HG02943 (cell line): Measurements from ENCODE around the gene MEIG1.
A peak's percentile ranks its signal among the peaks of the same experiment; 100 is the strongest.
"Not testable (repeated sequence)": the region's sequence is repeated elsewhere in the genome, so short reads cannot be mapped to it uniquely, and the experiment has no call there.

Experiments used
- ATAC-seq: cut with Tn5 transposase; IDR thresholded peaks from one replicate; pipeline ENCODE4 v1.9.1; 2021; ENCODE audit warnings: mild to moderate bottlenecking, low read depth, moderate library complexity; ENCODE audit not compliant: unreplicated experiment

The MEIG1 gene

GRCh38 chr10:14954001-14954770, 5.0 kb upstream of the MEIG1 start, which contains the start of gene DCLRE1C:
Gene DCLRE1C, minus strand, starts transcription at chr10:14954096. Its CDS starts 86 bp downstream, at chr10:14954010.
- peak; percentile 79 for ATAC-seq

GRCh38 chr10:14954934-14955333, 4.3 kb upstream of the MEIG1 start:
- no peak for ATAC-seq

DNA sequence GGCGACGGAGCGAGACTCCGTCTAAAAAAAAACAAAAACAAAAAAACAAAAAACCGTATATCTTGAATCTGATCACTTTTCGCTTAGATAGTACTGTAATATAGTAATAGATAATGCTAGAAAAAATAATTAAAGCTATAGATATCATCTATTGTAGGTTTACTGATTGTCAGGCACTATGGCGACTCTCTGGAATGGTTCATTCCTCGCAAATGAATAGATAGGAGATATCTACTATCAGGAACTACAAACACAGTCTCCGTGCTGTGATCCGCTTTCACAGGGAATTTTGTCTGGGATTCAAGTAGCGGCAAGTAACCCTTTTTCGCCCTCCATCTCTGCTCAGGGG, 342 bp upstream of the MEIG1 start:
- no peak for ATAC-seq

DNA sequence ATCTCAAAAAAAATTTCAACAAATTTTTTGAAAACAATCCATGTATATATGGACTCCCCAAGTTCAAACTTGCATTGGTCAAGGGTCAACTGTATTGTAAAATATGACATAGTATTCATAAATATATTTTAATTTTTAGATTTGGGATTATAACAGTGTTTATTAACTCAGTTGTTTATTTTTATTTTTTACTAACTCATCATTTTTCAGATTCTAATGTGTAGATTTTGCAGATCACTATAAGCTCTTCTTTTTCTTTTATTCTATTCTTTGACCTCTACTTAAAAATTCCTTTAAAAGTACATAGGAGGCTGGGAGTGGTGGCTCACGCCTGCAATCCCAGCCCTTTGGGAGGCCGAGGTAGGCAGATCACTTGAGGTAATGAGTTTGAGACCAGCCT, 8.7 kb downstream of the MEIG1 start:
- ATAC-seq = no peak

GRCh38 chr10:14971867-14972448, 12.8 kb downstream of the MEIG1 start:
- ATAC-seq = no peak

DNA sequence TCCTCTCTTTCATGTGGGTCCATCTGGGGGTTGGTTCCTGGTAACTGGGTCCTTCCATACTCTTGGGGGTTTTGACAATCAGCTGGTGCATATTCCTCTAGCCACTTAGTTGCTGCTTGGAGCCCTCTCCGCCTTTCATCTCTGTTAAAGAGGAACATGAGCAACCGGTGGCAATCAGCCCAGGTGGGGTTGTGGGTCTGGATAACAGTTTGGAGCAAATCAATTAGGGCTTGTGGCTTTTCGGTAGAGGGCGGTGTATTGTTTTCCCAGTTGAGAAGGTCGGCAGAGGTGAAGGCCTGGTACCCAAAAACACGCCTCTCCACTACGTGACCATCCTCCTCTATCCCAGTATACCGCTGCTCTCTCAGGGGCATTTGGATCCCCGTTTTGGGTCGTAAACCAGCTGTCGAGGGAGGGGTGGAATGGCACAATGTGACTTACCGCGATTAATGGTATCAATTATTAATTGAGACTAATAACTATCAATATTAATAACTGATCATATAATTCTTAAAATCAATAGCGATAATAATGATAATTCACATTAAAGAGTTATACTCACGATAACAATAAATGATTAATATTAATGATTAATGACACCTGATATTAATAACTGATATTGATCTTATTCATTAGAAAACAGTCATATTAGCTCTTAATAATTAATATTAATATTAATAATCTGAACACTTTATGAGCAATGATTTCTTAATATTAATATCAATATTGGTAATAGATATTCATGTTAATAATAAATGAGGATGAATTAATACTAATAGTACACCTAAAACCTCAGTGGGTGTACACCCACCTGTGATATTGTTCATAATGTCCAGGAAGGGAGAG, 15.2 kb downstream of the MEIG1 start:
- ATAC-seq = not testable (repeated sequence)

DNA sequence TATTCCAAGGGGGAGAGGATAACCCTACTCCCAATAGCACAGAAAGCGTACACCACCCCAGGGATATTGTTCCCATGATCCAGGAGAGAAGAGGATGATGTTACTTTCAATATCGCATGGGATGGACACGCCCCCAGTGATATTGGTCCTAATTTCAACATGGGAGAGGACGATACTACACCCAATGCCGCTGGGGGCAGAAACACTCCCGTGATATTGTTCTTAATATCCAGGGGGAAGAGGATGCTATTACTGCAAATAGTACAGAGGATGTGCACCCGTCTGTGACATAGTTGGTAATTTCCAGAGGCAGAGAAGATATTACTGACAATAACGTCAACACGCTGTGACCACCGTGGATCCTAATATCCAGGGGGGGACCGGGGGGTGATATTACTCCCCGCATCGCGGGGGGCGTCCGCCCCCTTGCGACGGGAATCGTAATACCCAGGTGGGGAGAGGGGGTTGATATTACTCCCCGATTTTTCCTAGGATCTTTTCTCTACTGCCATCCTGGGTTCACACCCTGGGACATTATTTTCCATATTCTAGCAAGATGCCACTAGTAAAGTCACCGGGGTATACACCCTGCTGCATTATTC, 16.6 kb downstream of the MEIG1 start:
- ATAC-seq = no peak

GRCh38 chr10:14982744-14983143, 23.6 kb downstream of the MEIG1 start:
- no peak for ATAC-seq

- not testable (repeated sequence) for ATAC-seq
These were observed 30.4 kb downstream of the MEIG1 start for GRCh38 chr10:14989552-14989951.

DNA sequence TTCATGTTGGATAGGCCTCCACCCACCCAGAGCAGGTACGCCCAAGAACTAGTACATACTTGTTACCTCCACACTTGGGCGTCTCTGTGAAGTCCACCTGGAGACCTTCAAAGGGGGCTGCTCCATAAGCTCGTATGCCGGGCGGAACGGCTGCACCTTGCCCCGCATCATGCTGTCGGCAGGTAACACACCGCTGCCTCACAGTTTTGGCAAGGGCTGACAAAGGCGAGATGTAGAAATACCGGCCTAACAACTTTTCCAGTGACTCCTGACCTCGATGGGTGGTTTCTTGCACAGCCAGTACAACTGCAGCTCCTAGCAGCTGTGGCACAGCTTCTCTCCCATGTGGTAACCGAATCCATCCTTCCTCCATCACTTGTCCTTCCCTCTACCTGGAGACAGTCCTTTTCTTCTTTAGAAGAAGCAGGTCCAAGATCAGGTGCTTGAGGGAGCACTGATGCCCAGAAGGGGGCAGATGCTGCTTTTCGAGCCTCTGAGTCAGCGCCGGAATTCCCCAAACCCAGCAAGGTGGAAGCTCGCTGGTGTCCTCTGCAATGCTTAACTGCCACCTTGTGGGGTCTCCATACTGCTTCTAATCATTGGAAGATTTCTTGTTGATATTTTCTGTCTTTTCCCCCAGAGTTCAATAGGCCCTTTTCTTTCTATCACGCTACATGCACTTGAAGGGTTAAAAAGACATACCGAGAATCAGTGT, 32.0 kb downstream of the MEIG1 start:
- not testable (repeated sequence) for ATAC-seq

- not testable (repeated sequence) for ATAC-seq
These were observed 33.1 kb downstream of the MEIG1 start for GRCh38 chr10:14992336-14992735.

- not testable (repeated sequence) for ATAC-seq
These were observed 34.6 kb downstream of the MEIG1 start for GRCh38 chr10:14993500-14994455.

GRCh38 chr10:14995964-14996565, 36.9 kb downstream of the MEIG1 start:
- ATAC-seq = no peak

DNA sequence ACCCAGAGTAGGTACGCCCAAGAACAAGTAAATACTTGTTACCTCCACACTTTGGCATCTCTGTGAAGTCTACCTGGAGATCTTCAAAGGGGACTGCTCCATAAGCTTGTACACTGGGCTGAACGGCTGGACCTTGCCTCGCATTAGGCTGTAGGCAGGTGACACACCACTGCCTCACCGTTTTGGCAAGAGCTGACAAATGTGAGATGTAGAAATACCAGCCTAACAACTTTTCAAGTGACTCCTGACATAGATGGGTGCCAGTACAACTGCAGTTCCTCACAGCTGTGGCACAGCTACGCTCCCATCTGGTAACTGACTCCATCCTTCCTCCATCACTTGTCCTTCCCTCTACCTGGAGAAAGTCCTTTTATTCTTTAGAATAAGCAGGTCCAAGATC, 54.3 kb downstream of the MEIG1 start:
- not testable (repeated sequence) for ATAC-seq

DNA sequence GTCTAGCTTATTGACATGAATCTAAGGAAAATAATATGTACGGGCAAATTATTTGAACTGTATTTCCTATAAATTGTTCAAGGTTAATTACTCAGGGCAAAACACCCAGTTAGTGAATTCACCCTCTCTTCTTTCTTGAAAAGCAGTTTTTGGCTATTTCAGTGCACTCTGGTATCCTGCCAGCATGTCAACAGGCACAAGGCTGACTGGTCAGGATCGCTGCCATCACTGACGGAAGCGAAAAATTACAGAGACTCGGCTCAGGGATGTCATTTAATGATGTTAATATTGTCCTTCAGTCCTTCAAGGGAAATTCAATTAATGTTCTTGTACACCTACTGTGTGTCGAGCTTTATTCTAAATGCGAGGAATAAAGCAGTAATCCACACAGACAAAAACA, 56.3 kb downstream of the MEIG1 start:
- ATAC-seq = no peak

GRCh38 chr10:15020966-15021365, 61.8 kb downstream of the MEIG1 start:
- not testable (repeated sequence) for ATAC-seq
